ES-I3 (cell line): ENCODE results near the gene CITED2.

Experiments used
- H3K36me3 ChIP-seq: 2 replicates; pipeline ENCODE4 v1.6.1; 2013; ENCODE audit warnings: mild to moderate bottlenecking, low read length, control low read depth, moderate library complexity; ENCODE audit not compliant: insufficient read depth
- H3K4me1 ChIP-seq: 2 replicates; pipeline ENCODE4 v1.6.1; 2013; ENCODE audit warnings: mild to moderate bottlenecking, control low read depth, low read length; ENCODE audit not compliant: insufficient read depth
- H3K9ac ChIP-seq: 2 replicates; pipeline ENCODE4 v1.6.1; 2013; ENCODE audit warnings: low read depth, mild to moderate bottlenecking, low read length, moderate library complexity
- H3K9me3 ChIP-seq: 2 replicates; pipeline ENCODE4 v1.6.1; 2013; ENCODE audit warnings: mild to moderate bottlenecking, low read length, moderate library complexity; ENCODE audit not compliant: control insufficient read depth, insufficient read depth

The CITED2 gene

GRCh38 chr6:139337830-139338229 is 36.6 kb downstream of the CITED2 start:
- no peak overlapping the region for H3K9ac ChIP-seq
- no peaks in the 10 kb centered on the region for H3K36me3 ChIP-seq
- H3K4me1 ChIP-seq: 0 out of 2 replicates have a peak, but pooled peaks cover 4% of the 10 kb centered on the region
- H3K9me3 ChIP-seq: no peaks in the 10 kb centered on the region; the same call in 1 of the 2 replicates

- H3K4me1 ChIP-seq: 0 out of 2 replicates have a peak, but pooled peaks cover 4% of the 10 kb centered on the region
- H3K36me3 ChIP-seq: no peaks in the 10 kb centered on the region
- no peaks in the 10 kb centered on the region for H3K9me3 ChIP-seq
- H3K9ac ChIP-seq: no peak overlapping the region
Measured at GRCh38 chr6:139337001-139337400, 37.4 kb downstream of the CITED2 start.

GRCh38 chr6:139336488-139336887 is 38.0 kb downstream of the CITED2 start:
- 0 out of 2 replicates have a peak, but pooled peaks cover 4% of the 10 kb centered on the region for H3K4me1 ChIP-seq
- H3K9ac ChIP-seq: no peak overlapping the region
- H3K36me3 ChIP-seq: no peaks in the 10 kb centered on the region

DNA sequence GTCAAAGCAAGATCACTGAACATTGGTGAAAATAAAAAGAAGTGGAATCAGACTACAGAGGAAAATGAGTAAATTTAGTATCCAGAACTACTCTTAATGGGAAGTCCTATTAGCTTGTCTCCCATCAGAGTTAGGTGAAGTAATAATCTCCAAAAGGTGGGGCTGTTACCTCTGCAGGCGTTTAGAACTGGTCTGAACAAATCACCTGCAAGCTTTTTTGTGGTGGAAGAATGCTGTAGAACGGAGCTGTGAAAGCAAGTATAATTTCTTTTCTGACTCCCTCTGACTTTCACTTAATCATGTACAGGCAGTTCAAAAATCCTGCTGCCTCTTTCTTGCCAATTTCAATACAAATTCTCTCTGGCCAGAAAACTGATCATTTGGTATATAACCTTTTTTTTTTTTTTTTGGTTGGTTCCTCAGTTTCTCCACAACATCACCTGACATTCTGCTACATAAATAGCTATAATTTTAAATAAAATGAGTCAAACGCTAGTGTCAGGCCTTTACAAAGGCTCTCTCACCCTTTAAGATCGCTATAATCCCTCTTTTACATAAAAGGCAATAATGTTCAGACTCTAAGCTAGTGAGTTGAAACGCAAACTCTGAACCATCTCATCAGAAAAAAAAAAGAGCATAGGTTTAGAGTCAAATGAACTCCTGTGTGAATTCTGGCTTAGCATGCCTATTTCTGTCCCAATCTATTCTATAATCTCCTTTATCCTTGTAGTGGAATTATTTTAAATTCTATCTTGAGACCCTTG is 38.8 kb downstream of the CITED2 start:
- Histone ChIP-seq H3K36me3 (no peaks in the 10 kb centered on the region), H3K9ac (no peak overlapping the region), H3K9me3 (no peaks in the 10 kb centered on the region), H3K4me1 (0 out of 2 replicates have a peak, but pooled peaks cover 4% of the 10 kb centered on the region)

More at GRCh38 chr6:139336488-139336887, 38.0 kb downstream of the CITED2 start:
- no peaks in the 10 kb centered on the region for H3K9me3 ChIP-seq

DNA sequence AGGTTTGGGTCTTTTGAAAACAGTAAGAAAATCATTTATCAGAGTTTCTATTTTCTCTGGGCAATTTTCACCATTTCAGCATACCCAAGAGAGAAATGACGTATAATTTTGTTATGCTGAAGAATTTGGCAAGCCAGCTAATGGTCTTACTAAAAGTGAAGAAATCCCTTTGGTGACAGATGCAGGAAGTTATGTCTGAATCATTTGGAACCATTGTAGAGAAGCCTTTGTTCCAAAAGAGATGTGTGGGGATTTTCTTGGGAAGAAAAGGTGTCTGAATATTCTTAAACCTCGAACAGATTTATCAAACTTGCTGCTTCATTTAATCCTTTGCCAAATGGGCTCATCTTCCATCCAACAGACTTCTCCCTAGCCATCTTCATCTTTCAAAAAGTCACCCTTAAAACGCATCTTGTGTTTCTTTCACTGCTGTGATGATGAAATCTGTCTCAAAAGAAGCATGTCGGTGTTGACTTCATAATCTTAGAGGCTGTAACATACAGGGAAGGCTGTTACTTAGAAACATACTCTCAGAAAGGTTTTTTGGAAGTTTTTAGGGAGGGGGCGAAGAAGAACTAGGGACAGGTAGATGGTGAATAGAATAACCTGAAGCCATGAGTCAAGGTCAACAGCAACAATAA is 39.5 kb downstream of the CITED2 start:
- no peaks in the 10 kb centered on the region for H3K9me3 ChIP-seq
- H3K4me1 ChIP-seq: 0 out of 2 replicates have a peak, but pooled peaks cover 4% of the 10 kb centered on the region
- H3K9ac ChIP-seq: no peak overlapping the region

DNA sequence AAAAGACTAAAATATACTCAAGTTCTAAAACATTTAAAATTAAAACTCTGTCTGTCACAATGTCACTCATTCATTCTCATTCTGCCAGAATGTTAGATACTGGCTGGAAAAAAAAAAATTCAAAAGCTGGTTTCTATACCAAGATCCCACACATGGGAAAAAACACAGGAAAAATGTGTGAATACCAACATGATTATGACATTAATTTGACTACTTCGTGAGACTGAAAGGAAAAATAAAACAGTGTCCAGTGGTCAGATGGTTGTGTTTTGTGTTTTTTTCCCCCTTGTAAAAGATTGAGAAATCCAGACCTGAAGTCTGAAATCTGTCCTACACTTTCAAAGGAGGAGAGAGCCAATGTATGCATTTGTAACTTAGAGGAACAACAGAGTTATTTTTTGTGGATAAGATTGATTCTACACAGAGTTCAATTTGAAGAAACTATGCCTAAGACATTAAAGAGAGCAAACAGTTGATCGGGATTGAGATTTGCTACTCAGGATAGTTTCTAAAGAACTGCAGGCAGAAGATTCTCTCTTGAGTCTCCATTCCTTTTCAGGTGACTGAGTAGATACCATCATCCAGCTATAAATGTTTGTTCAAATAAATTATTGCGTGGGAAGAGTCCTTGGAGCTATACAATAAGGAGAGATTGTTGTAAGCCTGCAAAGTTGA is 43.5 kb downstream of the CITED2 start:
- Histone ChIP-seq H3K9me3 (no peaks in the 10 kb centered on the region), H3K9ac (no peak overlapping the region), H3K4me1 (0 out of 2 replicates have a peak, but pooled peaks cover 4% of the 10 kb centered on the region), H3K36me3 (no peaks in the 10 kb centered on the region)

More for the DNA sequence above, 39.5 kb downstream of the CITED2 start:
- H3K36me3 ChIP-seq: no peaks in the 10 kb centered on the region

DNA sequence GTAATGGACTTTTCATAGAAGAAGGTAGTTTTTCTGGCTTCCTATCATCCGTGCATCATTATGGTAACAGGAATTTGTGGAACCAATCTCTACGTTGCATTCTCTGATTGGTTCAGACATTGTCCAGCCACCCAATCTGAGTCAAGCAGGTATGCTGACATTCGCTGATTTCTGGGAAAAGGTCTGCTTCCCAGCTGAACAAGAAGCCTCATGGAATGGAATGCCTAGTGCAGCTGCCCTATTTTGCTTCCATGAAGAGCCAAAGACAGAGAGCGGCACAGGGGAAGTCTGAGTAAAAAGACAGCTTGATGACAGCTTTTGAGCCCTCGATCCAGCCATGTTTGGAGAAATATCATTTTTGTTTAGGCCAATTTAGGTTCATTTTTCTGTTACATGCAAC is 44.1 kb downstream of the CITED2 start:
- Histone ChIP-seq H3K9me3 (no peaks in the 10 kb centered on the region), H3K9ac (no peak overlapping the region), H3K36me3 (no peaks in the 10 kb centered on the region), H3K4me1 (0 out of 2 replicates have a peak, but pooled peaks cover 4% of the 10 kb centered on the region)

GRCh38 chr6:139329224-139329623 is 45.2 kb downstream of the CITED2 start:
- H3K36me3 ChIP-seq: no peaks in the 10 kb centered on the region
- H3K9ac ChIP-seq: no peak overlapping the region
- H3K4me1 ChIP-seq: no peaks in the 10 kb centered on the region
- no peaks in the 10 kb centered on the region for H3K9me3 ChIP-seq

- Histone ChIP-seq H3K36me3 (no peaks in the 10 kb centered on the region), H3K9ac (no peak overlapping the region), H3K4me1 (0 out of 2 replicates have a peak, but pooled peaks cover 4% of the 10 kb centered on the region), H3K9me3 (no peaks in the 10 kb centered on the region)
Measured at GRCh38 chr6:139327038-139327437, 47.4 kb downstream of the CITED2 start.

DNA sequence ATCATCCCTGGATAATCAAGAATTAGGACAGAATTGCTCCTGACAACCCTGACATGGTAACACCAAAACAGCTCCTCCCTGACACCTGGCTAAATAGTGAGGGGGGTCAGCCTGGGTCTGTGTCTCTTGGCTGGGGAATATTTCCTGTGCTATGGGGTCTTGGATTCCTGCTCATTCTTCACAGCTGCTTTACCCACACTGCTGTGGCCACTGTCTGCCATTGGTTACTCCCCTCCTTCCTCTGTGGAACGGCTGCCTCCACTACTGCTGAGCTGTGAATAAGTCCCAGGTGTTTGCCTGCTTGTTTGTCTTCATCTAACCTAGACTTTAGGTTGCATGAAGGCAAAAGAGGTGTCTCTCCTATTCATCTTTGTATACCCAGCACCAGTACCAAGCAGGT is 48.8 kb downstream of the CITED2 start:
- Histone ChIP-seq H3K4me1 (0 out of 2 replicates have a peak, but pooled peaks cover 4% of the 10 kb centered on the region), H3K9ac (no peak overlapping the region), H3K36me3 (no peaks in the 10 kb centered on the region), H3K9me3 (no peaks in the 10 kb centered on the region)

DNA sequence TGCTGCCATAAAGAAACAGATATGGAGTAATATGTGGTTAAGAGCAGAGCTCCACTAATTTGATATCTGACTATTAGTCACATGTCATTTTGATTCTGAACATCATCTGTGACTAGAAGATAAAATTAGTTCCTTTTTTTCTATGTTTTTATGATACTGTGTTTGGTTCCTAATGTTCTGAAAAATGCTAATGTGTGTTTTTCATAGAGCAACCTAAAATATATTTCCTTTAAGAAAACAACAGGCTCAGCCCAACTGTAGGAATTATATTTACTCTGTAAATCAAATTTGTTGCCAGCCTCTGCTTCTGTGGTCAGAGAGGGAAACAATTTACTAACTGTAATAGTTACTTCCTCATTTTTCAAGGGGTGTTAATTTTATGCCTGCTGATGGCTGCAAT is 49.3 kb downstream of the CITED2 start:
- Histone ChIP-seq H3K9me3 (no peaks in the 10 kb centered on the region), H3K4me1 (0 out of 2 replicates have a peak, but pooled peaks cover 4% of the 10 kb centered on the region), H3K9ac (no peak overlapping the region), H3K36me3 (no peaks in the 10 kb centered on the region)

DNA sequence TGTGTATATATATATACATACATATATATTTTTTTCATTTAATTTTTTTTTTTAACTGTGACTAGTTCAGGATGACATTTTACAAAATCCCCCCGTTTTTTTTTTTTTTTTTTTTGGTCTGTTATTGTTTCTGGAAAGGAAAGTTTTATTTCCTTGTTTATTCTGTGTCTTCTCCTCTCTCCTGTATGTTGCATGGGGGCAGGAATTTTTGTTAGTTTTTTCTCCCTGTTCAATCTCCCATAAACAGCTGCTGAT is 50.2 kb downstream of the CITED2 start:
- Histone ChIP-seq H3K4me1 (0 out of 2 replicates have a peak, but pooled peaks cover 4% of the 10 kb centered on the region), H3K9ac (no peak overlapping the region), H3K36me3 (no peaks in the 10 kb centered on the region), H3K9me3 (no peaks in the 10 kb centered on the region)

DNA sequence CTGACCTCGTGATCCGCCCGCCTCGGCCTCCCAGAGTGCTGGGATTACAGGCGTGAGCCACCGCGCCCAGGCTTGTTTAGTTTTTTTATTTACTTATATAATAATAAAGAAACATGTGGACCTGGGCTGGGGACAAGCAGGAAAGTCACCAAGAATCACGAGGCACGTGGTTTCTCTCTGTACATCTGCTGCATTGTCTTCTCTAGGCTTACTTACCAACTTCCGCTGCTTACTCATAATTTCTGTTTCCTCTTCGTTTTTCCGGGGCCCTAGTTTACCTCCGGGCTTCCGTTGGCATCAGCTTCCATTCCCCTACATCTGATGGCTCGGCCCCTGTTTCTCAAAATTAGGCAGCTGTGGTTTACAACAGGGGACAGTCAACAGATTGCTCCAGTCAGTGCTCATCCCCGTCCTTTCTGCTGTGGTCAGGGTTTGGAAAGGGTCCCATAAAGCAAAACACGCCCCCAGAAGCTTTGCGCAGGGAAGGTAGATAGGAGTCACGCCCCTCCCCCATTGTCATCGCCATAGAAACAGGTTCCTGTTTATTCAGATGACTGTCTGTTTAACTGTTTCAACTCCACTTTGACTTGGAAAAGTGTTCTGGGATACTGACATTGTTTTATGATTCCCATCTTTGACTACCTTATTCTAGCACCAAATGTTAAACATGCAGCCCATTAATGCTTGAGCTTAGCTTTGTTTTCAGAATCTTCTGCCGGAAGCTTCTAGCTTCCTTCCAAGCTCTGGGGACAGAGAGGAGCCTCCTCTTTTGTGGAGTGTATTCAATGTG is 50.7 kb downstream of the CITED2 start:
- 0 out of 2 replicates have a peak, but pooled peaks cover 4% of the 10 kb centered on the region for H3K4me1 ChIP-seq
- no peaks in the 10 kb centered on the region for H3K36me3 ChIP-seq
- no peak overlapping the region for H3K9ac ChIP-seq
- H3K9me3 ChIP-seq: no peaks in the 10 kb centered on the region
